ENCODE data around the gene CACNA1B.

Gene CACNA1B

DNA sequence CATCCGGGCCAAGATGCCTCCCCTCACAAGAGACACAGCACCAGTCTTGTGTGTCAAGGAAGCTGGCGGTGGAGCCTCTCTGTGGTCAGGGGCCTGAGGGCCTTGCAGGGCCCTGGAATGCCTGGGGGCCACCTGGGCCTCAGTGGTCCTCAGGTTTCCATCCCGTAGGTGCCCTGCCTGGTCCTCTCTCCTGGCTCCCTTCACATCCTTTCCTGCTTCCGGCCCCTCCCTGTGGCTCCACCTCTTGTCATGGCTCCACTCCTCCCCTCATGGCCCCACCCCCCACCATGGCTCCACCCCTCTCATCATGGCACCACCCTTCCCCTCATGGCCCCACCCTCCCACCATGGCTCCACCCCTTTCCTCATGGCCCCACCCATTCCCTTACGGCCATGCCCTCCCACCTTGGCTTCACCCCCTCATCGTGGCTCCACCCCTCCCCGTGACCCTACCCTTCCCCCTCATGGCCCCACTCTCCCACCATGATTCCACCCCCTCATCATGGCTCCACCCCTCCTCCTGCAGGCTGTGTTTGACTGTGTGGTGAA is 175.8 kb downstream of the CACNA1B start:
- no peak for DNase-seq (ENCODE audit: low spot score)

DNA sequence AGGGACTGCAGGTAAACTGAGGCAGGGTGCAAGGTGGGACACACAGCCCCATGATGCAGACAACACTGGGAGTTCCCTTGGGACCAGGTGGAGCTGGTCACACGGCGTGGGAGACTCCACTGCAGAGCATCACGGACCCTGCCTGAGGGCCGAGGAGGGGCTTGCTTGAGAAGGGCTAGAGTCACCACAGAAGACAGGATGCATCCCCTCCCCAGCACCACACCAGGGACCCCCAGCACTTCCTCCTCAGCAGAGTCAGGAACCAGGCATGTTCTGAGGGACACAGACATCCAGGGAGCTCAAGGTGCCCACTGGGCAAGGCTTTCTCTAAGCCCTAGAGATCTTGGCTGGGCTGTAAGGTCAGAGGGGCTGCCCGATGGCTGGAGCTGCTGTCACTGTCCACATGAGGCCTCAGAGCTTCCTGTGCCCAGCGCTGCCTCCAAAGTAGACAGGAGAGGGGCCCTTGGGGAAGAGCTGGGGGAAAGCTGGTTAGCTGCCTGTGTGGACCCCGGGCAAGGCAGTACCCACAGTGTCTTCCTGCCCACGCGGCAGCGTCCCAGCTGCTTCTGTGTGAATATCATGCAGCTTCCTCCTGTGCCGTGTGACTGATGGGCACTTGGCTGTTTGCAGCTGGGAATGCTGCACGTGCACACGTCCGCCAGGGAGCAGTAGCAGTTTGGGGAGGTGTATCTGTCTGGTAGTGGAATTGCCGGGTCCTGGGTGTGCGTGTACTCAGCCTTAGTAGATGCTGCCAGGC is 176.6 kb downstream of the CACNA1B start:
- no peak for DNase-seq (ENCODE audit: low spot score)

DNA sequence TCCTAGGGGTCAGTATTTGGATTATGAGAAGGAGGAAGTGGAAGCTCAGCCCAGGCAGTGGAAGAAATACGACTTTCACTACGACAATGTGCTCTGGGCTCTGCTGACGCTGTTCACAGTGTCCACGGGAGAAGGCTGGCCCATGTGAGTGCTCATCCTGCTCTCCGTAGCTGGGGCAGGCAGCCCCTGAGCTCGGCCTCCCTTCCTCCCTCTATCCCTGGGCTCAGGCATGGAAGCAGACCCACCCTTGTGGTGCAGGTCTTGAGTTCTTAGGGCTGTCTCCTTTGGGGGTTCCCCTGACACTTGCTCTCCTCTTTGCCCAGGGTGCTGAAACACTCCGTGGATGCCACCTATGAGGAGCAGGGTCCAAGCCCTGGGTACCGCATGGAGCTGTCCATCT is 180.1 kb downstream of the CACNA1B start:
- no peak for DNase-seq (ENCODE audit: low spot score)

DNA sequence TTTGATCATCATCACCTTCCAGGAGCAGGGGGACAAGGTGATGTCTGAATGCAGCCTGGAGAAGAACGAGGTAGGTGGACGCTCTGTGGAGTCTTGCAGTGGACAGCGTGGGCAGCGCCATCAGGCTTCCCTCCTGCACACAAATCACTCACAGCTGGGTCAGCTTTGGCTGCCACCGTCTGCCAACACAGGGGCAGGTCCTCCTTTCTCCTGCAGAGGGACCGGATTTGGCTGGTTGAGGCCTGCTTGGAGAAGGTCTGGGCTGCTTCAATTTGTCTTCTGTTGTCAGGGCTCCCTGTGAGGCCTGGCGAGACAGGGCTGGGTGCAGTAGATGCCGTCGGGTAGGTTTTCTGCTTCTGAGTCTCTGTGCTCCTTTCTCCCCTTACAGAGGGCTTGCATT is 180.6 kb downstream of the CACNA1B start:
- no peak for DNase-seq (ENCODE audit: low spot score)

DNA sequence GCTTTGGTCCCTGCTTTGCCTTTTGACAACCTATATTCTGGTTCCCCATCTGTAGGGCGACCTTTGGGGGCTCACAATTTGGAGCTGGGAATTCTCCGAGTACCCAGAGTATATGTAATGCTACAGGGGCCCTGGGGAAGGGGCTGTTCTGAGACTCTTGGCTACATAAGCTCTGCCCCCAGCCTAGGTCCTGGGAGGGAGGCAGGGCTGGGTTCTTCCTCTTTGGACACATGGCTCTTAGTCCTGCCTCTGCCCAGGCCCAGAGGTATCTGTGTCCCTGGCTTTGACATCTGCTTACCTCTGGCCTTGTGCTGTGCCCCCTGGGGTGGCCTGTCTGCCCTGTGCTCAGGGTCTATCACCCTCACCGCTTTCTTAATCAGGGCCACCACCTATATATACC is 181.6 kb downstream of the CACNA1B start:
- DNase-seq (ENCODE audit: low spot score) = no peak

DNA sequence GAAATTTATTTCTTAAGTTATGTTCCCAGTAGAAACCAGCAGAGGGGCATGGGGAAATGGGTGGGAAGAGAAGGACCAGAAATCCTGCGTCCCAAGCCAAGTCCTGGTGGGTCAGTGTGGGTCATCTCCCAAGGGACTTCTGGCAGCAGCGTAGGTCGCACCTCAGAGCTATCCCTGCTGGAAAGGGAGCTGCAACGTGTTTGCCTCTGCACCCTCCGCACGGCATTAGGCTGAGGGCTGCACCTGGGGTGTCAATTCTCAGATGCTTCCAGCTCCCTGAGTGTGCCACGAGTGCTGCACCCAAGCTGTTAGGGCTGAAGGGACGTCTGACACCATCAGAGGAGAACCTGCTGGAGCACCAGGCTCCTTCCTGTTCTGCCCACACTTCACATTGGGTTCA is 182.8 kb downstream of the CACNA1B start:
- DNase-seq (ENCODE audit: low spot score) = no peak

DNA sequence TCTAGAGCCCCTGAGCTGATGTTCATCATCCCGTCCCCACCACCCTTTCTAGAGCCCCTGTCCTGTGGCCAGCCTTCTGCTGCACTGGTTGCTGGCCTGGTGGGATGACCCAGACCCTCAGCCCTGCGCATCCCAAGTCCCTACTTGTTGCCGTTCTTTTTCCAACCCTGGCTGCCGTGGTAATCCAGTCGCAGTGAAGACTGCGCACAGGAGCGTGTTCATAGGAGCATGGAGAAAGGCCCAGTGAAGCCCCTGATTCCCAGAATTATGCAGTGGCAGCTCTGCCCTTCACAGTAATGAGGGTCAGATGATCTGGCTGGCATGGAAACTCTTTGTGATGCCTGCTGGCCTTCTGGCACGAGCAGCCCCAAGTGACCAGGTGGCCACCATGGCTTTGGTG is 183.3 kb downstream of the CACNA1B start:
- no peak for DNase-seq (ENCODE audit: low spot score)

DNA sequence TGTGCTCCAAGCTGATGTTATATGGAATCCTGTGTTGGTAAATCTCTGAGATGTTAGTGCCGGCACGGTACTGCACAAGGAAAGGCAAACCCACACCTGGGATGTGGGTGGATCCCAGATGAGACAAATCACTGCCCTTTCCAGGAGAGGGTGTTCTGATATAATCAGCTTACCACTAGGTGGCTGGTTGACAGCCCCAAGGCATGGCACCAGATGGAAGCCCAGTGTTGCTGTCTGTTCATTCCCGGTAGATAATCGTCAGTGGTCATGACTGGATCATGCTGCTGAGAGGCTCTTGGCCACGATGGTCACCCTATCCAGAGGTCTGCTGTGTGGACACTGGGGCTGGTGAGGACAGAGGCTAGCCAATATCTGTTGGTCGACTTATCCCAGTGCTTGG is 184.0 kb downstream of the CACNA1B start:
- DNase-seq (ENCODE audit: low spot score) = no peak

DNA sequence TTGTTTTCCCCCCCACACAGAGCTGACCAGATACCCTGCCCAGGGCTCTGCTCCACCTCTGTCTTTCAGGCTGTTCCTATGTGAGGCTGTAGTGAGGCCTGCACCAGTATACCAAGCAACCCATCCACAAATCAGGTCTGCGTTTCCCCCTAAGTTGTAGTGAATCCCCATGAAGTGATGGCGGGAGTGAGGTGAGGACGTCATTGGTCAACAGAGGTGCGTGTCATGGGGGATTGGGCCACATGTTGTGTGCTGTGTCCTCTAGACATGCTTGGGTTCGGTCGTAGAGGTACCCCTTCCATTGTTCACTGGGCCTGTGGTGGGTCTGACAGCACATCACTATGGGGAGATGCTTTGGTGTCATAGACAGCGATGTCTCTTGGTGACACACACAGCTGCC is 184.6 kb downstream of the CACNA1B start:
- no peak for DNase-seq (ENCODE audit: low spot score)

DNA sequence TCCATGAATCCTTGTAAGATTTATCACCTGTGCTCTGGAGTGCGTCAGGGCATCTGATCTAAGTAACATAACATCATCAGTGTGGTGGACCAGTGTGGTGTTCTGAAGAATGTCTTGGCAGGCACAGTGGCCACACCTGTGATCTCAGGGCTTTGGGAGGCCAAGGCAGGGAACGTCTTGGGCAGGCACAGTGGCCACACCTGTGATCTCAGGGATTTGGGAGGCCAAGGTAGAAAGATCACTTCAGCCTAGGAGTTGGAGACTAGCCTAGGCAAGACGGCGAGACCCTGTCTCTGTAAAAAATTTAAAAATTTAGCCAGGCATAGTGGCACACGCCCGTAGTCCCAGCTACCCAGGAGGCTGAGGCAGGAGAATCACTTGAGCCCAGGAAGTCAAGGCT is 185.5 kb downstream of the CACNA1B start:
- no peak for DNase-seq (ENCODE audit: low spot score)

DNA sequence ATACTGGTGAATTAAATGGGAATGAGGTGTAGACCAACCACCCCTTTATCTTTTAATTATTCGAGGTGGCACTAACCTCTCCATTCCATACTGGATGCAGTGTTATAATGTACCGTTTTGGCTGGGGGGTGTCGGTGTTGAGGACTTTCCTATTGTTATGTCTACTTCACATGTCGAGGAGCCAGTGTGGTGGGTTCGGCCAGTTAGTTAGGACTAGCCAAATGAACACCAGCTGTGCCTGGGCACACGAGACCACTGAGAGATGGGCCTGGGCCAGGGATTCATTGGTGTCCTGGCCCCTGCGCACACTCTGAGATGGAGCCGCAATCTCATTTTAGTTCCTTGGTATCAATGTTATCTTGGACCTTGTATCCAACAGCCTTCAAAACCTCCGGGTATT is 186.2 kb downstream of the CACNA1B start:
- no peak for DNase-seq (ENCODE audit: low spot score)

DNA sequence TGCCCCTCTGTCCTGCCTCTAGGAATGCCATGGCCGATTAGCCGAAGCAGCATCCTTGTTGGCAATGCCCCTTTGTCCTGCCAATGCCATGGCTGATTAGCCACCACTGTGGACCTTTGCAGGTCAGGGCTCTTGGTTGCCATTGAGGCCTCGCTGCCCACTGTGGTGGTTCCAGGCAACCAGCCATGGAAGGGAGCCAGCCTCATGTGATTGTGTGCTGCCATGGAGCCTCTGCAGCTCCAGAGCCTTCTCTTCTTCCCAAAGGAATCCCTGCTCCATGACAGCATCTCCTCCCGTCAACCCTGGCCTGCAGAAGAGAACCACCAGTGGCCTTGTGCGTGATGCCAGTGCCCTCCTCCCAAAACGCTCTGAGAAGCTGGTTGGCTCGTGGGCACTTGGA is 187.0 kb downstream of the CACNA1B start:
- no peak for DNase-seq (ENCODE audit: low spot score)

DNA sequence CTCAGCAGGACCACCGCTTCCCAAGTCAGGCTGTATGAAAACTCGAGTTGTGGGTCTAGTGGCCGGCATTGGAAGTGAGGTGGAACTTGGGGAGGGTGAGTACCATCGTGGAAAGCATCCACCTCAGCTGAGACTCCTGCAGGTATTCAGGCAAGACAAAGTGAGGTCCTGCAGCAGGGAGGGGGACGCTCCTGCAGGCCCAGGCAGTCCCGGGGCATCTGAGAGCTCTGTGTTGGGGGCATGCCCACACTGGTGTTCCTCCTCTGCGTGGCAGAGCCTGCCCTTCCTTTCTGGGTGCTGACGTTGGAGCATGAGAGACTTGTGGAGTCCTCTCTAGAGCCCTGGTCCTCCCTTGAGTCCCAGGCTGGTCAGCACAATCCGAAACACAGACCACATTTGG is 187.7 kb downstream of the CACNA1B start:
- no peak for DNase-seq (ENCODE audit: low spot score)

DNA sequence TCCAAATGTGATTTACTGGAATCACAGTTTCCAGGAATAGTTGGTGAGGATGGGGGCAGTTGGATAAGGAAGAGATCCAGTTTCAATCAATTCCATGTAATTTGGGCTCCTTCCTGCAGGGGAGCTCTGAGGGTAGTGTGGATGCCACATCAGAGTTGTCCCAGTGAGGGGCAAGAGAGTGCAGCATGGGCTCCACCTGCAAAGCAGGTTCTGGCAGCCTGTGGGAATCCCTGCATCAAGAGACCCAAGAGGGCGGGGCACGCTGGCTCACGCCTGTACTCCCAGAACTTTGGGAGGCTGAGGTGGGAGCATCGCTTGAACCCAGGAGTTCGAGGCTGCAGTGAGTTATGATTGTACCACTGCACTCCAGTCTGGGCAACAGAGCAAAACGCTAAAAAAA is 188.5 kb downstream of the CACNA1B start:
- DNase-seq (ENCODE audit: low spot score) = no peak

DNA sequence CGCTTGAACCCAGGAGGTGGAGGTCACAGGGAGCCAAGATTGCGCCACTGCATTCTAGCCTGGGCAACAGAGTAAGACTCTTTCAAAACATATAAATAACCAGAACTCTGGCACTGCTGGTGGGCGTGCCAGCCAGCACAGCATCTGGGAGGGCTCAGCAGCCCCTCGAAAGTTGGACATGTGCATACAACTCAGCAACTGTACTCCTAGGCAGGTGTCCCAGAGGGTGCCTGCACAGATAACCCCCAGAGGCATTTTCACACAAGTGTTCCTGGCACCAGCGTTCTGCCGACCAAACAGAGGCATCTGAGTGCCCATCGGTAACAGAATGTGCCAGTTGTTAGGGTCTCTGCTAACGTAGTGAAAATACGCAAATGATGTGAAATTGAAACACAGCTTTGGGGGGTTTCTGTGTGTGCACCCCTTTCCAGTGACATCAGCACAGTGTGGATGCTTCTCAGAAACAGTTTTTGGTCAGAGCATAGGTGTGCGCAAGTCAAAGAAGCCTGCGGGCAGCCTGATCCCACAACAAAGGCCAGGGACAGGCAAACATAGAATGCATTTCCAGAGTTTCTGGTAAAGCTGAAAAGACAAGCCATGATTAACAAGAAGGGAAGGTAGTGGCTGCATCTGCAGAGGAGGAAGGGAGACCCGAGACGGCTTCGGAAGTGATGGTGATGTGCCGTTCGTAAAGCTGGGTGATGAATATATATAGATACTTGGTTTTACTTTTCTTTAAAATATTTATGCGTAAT is 190.2 kb downstream of the CACNA1B start:
- DNase-seq (ENCODE audit: low spot score) = no peak

DNA sequence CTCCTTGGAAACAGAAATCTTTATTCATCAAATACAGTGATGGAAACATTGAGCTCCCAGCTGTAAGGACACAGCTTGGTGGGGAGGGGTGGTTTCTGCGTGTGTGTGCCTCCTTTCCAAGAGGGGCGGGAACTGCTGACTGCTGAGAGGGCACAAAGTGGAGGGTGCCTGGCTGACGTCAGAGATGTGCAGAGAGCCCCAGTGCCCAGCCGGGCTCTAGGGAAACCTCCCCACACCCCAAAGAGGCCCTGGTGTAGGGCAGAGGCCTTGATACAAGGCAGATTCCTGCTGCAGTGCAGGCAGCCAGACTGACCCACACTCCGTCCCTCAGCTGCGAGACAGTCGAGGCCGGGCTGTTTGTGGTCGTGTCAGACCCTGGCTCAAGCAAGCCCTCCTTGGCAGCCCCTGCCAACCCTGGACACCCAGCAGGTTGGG is 191.0 kb downstream of the CACNA1B start:
- no peak for DNase-seq (ENCODE audit: low spot score)

DNA sequence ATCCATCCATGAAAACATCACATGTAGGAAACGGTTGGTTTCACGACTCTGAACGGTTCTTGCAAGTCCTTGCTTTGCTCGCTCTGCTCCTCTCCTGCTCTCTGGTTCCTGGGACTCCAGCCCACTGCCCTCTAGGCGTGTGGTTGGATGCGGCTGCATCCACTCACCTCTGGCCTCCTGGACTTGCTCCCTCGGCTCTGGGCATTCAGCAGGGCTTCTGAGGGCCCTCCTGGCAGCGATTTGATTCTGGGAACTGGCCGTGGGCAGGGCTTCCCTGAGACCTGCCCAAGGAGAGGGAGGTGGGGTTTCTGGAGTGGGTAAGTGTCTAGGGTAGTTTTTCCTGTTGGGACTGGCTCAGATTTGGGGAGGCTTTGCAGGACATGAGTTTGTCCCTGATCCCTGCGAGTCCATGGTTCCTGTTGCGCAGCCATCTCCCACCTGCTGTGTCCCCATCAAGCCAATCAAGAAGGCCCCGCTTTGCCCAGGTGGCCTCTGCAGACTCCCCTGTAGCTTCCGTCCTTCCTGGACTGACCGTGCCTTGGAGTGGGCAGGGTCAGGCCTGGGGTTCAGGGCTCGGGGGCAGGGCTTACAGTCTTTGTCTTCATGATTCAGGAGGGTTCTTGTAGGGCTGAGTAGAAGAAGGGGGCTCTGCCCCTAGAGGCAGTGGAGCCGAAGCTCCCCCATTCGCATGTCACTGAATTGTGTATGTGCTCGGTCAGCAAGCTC is 192.3 kb downstream of the CACNA1B start:
- DNase-seq (ENCODE audit: low spot score) = no peak

DNA sequence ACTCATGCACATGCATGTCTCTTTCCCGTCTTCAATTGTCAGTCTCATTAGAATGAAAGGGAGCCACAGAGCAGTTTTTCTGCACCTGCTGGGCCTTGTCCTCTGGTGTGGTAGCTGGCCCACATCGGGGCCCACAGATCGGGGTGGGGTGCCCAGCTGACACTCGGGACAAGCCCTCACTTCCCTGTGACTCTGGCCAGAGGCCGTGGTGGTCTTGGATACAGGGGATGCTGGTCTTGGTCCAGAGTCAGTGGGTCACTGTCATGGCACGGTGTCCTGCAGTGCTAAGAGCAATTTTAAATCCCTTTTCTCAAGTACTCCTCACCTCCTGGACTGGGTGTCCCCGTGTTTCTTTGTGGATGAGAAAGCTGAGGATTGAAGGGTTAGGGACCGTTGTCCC is 193.2 kb downstream of the CACNA1B start:
- no peak for DNase-seq (ENCODE audit: low spot score)

DNA sequence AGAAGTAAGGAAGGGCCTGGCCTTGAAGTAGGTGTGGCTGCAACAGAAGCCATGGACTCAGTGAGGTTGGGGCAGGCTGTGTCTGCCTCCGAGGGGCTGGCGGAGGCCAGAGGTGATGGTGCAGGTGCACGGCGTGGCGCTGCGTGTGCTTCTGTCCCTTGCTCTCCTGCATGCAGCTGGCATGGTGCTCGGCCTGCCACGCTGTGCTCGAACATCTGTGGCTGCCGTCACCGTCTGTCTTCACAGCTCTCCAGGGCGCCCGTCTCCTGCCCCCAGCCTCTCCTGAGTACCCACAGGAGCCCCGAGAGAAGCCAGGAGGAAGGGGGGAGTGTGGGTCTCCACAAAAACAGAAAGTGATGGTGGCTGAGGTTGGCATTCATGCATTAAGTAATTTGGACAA is 193.7 kb downstream of the CACNA1B start:
- no peak for DNase-seq (ENCODE audit: low spot score)

DNA sequence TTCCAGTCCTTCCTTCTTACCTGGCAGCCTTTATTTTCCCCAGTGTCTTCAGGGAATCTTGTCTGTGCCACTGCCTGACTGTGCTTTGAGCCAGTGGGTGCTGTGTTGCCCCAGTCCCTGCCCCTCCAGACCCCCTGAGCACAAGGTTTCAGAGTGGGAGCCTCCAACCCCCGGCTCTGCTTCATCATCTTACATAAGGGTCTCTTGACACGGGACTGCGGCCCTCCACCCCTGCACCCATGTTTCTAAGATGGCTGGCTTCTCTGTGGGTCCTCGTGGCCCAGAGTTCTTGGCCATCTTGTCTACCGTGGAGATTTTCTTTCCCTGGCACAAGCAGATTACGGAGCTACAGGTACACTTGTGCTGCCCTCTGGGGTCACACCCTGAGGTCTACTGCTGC is 194.1 kb downstream of the CACNA1B start:
- no peak for DNase-seq (ENCODE audit: low spot score)

DNA sequence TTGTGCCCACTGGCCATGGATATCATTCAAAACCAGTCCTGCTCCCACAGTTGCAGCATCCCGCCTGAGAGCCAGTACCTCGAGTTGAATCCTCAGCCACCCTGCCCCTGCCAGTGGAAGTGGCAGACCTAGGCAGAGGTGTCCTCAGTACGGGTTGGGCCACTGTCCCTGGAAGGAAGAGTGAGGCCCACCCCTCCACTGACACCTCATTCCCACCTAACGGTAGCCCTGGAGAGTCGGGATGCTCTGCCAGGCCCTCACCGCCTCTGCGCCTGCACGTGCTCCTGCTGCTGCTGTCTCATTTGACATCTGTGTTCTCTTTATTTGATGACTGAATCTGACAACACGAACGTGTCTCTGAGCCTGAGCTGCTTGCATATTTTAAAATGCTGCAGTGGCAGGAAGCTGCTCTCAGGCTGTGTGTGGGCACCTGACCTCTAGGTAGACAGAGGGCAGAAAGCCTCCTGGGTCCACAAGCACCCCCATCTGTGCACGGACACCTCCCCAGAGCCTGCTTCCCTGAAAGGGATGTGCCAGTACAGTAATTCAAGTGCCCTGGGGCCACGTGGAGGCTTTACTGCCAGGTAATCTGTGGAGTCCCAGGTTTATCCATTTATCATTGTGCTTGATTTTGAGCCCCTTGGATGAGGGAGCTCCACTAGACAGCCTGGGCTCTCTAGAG is 194.7 kb downstream of the CACNA1B start:
- DNase-seq (ENCODE audit: low spot score) = peak; percentile 36

DNA sequence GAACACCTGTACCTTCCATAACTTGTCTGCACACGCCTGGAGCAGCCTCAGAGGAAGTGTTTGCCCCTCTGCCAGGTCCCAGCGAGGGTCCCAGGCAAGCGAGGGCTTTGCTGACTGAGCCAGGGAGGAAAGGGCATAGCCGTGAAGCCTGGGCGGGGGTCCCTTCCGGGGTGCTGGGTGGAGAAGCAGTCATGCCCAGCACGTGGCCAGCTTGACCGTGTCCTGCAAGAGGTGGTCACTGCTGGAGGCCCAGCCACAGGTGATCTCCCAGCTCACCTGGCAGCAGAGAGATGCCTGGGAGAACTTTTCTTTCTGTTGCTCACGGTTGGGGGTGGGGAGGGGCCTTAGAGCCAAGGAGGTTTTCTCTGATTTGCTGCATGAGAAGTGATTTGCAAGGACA is 195.3 kb downstream of the CACNA1B start:
- no peak for DNase-seq (ENCODE audit: low spot score)
